Chondrocyte (in vitro differentiated cells): ENCODE measurements around the gene ZNF90. TPM values are rescaled to one million over a fixed set of nuclear protein-coding genes. Genes with fewer than 3 reads are reported as not detected.
"Not testable (repeated sequence)": the region's sequence is repeated elsewhere in the genome, so short reads cannot be mapped to it uniquely, and the experiment has no call there.

ENCODE experiments used
- DNase-seq: peaks from one replicate; pipeline ENCODE4 v3.0.0; 2021; ENCODE audit warnings: mixed read lengths, low spot score
- H3K27ac Mint-ChIP-seq: one replicate; pipeline ENCODE4 v1.8.0; 2021; ENCODE audit warnings: mild to moderate bottlenecking, moderate library complexity, mixed read lengths; ENCODE audit not compliant: unreplicated experiment
- H3K27me3 Mint-ChIP-seq: 2 replicates; pipeline ENCODE4 v1.8.0; 2021; ENCODE audit warnings: low read depth, mixed read lengths
- H3K36me3 Mint-ChIP-seq: 2 replicates; pipeline ENCODE4 v1.8.0; 2021; ENCODE audit warnings: low read depth, mixed read lengths
- H3K4me1 Mint-ChIP-seq: 2 replicates; pipeline ENCODE4 v1.8.0; 2021; ENCODE audit warnings: low read depth, mild to moderate bottlenecking, mixed read lengths
- H3K4me3 Mint-ChIP-seq: one replicate; pipeline ENCODE4 v1.8.0; 2021; ENCODE audit warnings: mild to moderate bottlenecking, moderate library complexity, mixed read lengths; ENCODE audit not compliant: unreplicated experiment
- H3K9me3 Mint-ChIP-seq: 2 replicates; pipeline ENCODE4 v1.8.0; 2021; ENCODE audit warnings: low read depth, mixed read lengths
- CTCF ChIP-seq: fragments of 200-600 bp; sonication (generic); IDR thresholded peaks from 2 replicates; pipeline ENCODE4 v1.5.0; 2021; ENCODE audit warnings: antibody characterized with exemption, mild to moderate bottlenecking, moderate library complexity
- total RNA-seq: library from RNA; stranded (reverse); gene quantifications from 3 replicates; pipeline ENCODE4 v1.2.1, GENCODE V29; 2021

Gene ZNF90
- total RNA-seq, 1 donor from 2014 or later = 2.4 TPM

GRCh38 chr19:20067943-20068342 lies 9.9 kb upstream of the ZNF90 start:
- no peaks in the 10 kb centered on the region for H3K36me3 Mint-ChIP-seq
- H3K27me3 Mint-ChIP-seq = no peaks in the 10 kb centered on the region
- H3K4me3 Mint-ChIP-seq = no peak overlapping the region
- TF ChIP-seq CTCF = no peak
- H3K9me3 Mint-ChIP-seq = peaks cover 5% of the 10 kb centered on the region
- H3K4me1 Mint-ChIP-seq = no peaks in the 10 kb centered on the region
- DNase-seq = no peak
- H3K27ac Mint-ChIP-seq = no peak overlapping the region

GRCh38 chr19:20068559-20068958 lies 9.2 kb upstream of the ZNF90 start:
- H3K4me1 Mint-ChIP-seq, H3K27ac Mint-ChIP-seq, H3K4me3 Mint-ChIP-seq, H3K27me3 Mint-ChIP-seq, H3K36me3 Mint-ChIP-seq, DNase-seq, H3K9me3 Mint-ChIP-seq: not testable (repeated sequence)

GRCh38 chr19:20070691-20071090 lies 7.1 kb upstream of the ZNF90 start:
- H3K27ac Mint-ChIP-seq = no peak overlapping the region
- no peak for DNase-seq
- no peak for TF ChIP-seq CTCF
- H3K36me3 Mint-ChIP-seq = no peaks in the 10 kb centered on the region
- H3K4me3 Mint-ChIP-seq = no peak overlapping the region
- H3K27me3 Mint-ChIP-seq = no peaks in the 10 kb centered on the region
- H3K4me1 Mint-ChIP-seq = no peaks in the 10 kb centered on the region
- peaks cover 8% of the 10 kb centered on the region for H3K9me3 Mint-ChIP-seq

GRCh38 chr19:20072936-20073335 lies 4.9 kb upstream of the ZNF90 start:
- no peak for TF ChIP-seq CTCF
- Mint-ChIP-seq H3K4me3 (no peak overlapping the region), H3K27me3 (no peaks in the 10 kb centered on the region), H3K9me3 (peaks cover 11% of the 10 kb centered on the region), H3K4me1 (peaks cover 4% of the 10 kb centered on the region), H3K36me3 (no peaks in the 10 kb centered on the region), H3K27ac (no peak overlapping the region)
- DNase-seq = no peak

- H3K4me3 Mint-ChIP-seq = peak overlapping the region; percentile 89
- TF ChIP-seq CTCF = no peak
These were observed 806 bp downstream of the ZNF90 start for GRCh38 chr19:20078581-20079031.

GRCh38 chr19:20079476-20079875 lies 1.7 kb downstream of the ZNF90 start:
- Mint-ChIP-seq H3K27ac (no peak overlapping the region), H3K9me3 (peaks cover 13% of the 10 kb centered on the region), H3K36me3 (peaks cover 1% of the 10 kb centered on the region), H3K4me3 (peak overlapping the region; percentile 89), H3K4me1 (peaks cover 19% of the 10 kb centered on the region), H3K27me3 (no peaks in the 10 kb centered on the region)
- DNase-seq = no peak
- TF ChIP-seq CTCF = no peak

More at GRCh38 chr19:20078581-20079031, 806 bp downstream of the ZNF90 start:
- peaks cover 13% of the 10 kb centered on the region for H3K9me3 Mint-ChIP-seq
- H3K36me3 Mint-ChIP-seq = peaks cover 1% of the 10 kb centered on the region
- H3K27me3 Mint-ChIP-seq = no peaks in the 10 kb centered on the region
- H3K27ac Mint-ChIP-seq = peak overlapping the region; percentile 90
- DNase-seq = no peak
- peaks cover 19% of the 10 kb centered on the region for H3K4me1 Mint-ChIP-seq
